Adrenal gland (tissue), 5 donors: Measurements from ENCODE around the gene CFAP206.

Source experiments
- POLR2A ChIP-seq, 2 donors: fragments of 450-650 bp; IDR thresholded peaks; one replicate each; pipeline ENCODE4 v1.6.1; 2017; ENCODE audit warnings: antibody characterized with exemption in 2 of 2, mild to moderate bottlenecking in 2 of 2, moderate library complexity in 1 of 2
- TF ChIP-seq, protein P1 (sequence below), 6 experiments: fragments of 450-650 bp in 4 of 6; fragments of 200-600 bp in 2 of 6; sonication (generic) in 1 of 6; IDR thresholded peaks; 1 replicate in 5 of 6; 2 replicates in 1 of 6; pipeline versions ENCODE4 v1.5.1 to v1.8.0; 2016 to 2021; ENCODE audit warnings: antibody characterized with exemption in 6 of 6, mild to moderate bottlenecking in 2 of 6, moderate library complexity in 1 of 6
- donor health status: DM: no; HTN: no; CAD: no.

DNA sequence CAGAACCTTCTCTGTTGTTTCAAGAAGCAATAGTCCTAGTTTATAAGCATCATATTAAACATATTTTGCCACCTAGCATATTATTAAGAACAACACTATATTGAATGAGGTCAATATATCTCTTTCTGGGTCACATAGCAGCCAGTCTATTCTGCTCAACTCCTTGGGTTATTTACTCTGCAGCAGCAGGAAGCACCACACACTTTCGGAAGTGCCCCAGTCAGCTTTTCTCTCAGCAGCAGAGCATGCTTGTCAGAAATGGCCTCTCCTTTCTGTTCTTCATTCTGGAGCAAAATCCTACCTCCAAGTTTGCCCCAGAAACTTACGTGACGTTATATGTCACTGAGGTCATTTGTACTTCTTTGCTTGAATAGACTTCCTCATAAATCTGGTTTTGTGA lies 22.7 kb downstream of the CFAP206 start:
- no peak for TF ChIP-seq POLR2A (IDR thresholded peaks at IDR 0.05)
- TF ChIP-seq, protein P1, sequence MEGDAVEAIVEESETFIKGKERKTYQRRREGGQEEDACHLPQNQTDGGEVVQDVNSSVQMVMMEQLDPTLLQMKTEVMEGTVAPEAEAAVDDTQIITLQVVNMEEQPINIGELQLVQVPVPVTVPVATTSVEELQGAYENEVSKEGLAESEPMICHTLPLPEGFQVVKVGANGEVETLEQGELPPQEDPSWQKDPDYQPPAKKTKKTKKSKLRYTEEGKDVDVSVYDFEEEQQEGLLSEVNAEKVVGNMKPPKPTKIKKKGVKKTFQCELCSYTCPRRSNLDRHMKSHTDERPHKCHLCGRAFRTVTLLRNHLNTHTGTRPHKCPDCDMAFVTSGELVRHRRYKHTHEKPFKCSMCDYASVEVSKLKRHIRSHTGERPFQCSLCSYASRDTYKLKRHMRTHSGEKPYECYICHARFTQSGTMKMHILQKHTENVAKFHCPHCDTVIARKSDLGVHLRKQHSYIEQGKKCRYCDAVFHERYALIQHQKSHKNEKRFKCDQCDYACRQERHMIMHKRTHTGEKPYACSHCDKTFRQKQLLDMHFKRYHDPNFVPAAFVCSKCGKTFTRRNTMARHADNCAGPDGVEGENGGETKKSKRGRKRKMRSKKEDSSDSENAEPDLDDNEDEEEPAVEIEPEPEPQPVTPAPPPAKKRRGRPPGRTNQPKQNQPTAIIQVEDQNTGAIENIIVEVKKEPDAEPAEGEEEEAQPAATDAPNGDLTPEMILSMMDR (IDR thresholded peaks at IDR 0.05) = no peak
